Panc1 (cell line): ENCODE results near the gene PTPRJ.

Experiments
- CTCF ChIP-seq: fragments of 450-650 bp; IDR thresholded peaks from 2 replicates; pipeline ENCODE4 v1.5.1; 2017; ENCODE audit warnings: mild to moderate bottlenecking
- TCF7L2 ChIP-seq: IDR thresholded peaks from 2 replicates; pipeline ENCODE4 v1.6.1; 2011; ENCODE audit warnings: mild to moderate bottlenecking, low read depth, low read length, inconsistent platforms

GRCh38 chr11:47995360-47995769, 15.0 kb downstream of the PTPRJ start:
- TF ChIP-seq CTCF (no peak), TCF7L2 (no peak)
